Fibroblast of skin of left biceps (primary cell): ENCODE data around the gene DDX39B.
A peak's percentile ranks its signal among the peaks of the same experiment; 100 is the strongest.
"Not testable (repeated sequence)": the region's sequence is repeated elsewhere in the genome, so short reads cannot be mapped to it uniquely, and the experiment has no call there.

Experiments used
- DNase-seq, 2 experiments: peaks; one replicate each; pipeline ENCODE4 v3.0.0-alpha.2; 2013; ENCODE audit warnings: low read depth in 2 of 2

The DDX39B gene

GRCh38 chr6:31541658-31542521, at the start of gene DDX39B:
Gene DDX39B, minus strand, starts transcription at chr6:31542003. Its CDS starts 1,471 bp downstream, at chr6:31540532.
- peak; percentile 91 to 92 for DNase-seq

- DNase-seq = not testable (repeated sequence)
These were observed 48.9 kb upstream of the DDX39B start for GRCh38 chr6:31590691-31591090.

DNA sequence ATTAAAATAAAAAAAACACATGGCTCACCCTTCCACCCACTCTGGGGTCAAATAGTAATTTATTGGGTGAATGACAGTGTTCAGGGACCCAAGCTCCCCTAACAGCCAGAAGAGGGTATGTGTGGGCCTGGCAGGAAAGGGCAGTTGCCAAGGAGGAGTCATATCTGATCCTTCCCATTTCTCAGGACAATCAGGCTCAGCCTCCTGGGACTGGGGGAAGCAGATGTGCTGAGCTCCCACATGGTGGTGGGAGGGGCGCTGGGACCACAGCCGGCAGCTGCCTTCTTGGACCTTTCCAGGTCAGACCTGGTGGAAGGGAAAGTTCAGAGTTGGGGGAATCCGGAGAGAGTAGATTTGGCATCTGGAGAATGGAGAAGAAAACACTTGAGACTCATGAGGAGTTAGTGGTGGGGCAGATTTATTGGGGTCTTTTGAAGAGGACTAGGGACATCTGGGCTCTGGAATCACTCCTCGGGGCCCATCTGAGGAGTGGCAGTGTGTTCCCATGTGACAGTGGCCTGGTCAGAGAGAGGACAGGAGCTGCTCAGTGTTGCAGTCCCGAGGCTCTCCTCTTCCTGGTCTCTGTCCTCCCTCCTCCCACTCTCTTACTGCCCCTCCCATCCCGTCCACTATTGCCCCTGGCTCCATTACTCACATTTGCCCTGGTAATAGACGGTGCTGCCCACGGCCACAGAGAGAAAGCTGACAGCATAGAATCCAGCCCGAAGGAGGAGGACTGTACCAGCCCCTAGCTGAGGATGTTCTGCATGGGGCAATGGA, 47.3 kb upstream of the DDX39B start:
- no peak for DNase-seq

GRCh38 chr6:31587791-31588777, 46.3 kb upstream of the DDX39B start:
- DNase-seq = no peak

DNA sequence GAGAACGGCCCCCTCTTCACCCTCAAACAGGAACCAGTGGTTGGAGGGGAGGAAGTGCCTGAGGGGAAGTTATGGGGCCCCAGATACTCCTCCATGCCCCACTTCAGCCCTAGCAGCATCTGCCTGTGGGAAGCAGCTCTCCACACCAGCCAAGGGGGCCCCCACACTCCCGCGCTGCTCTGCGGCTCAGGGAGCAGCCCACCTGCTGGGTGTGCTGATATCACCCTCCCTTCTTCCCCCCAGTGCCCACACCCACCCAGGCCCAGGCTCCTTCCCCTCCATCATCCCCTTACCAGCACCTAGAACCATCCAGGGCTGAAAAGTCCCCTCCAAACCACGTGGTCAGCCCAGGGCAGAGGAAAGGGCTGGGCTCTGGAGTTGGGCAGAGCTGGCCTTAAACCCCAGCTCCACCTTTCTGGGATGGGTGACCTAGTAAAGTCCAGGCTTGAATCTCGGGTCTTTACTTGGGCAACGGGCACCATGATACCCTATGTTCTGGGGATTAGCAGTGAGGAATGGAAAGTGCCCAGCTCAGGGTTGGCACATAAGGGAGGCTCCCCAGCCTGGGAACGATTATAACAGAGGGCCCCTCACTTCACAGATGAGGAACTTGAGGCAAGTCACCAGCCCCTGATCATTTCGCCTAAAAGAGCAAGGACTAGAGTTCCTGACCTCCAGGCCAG, 44.9 kb upstream of the DDX39B start:
- DNase-seq = no peak

DNA sequence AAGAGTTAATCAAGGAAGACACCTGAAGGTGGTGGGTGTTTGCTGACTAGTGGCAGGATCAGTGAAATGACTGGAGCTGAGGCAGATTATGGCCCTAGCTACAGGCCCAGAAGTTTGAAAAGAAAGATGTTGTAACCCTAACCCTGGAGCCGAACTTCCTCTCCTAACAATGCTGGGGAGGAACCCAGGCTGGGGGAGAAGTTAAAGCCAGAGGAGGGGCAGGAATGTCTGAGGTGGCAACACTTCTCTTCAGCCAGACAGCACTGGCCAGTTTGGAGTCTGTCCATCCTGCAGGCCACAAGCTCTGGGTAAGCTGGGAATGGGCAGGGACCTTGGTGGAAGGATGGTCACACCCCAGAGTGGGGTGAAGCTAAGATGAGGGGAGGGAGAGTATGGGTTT, 44.2 kb upstream of the DDX39B start, which contains the start of gene LST1:
LST1 (plus strand) TSS at position 270 of the 400 bp plus-strand sequence. CDS start 1,023 bp downstream, outside the sequence.
- DNase-seq = no peak

- no peak for DNase-seq
These were observed 43.7 kb upstream of the DDX39B start for GRCh38 chr6:31585491-31585890.

GRCh38 chr6:31582230-31582643, 40.4 kb upstream of the DDX39B start, which contains the start of gene LTB:
Gene LTB, minus strand, starts transcription at chr6:31582424. Its CDS starts 7 bp downstream, at chr6:31582417.
- no peak for DNase-seq

GRCh38 chr6:31581434-31582229, 39.8 kb upstream of the DDX39B start:
- no peak for DNase-seq

- DNase-seq = peak; percentile 49 to 57
These were observed 39.1 kb upstream of the DDX39B start for GRCh38 chr6:31580807-31581433.

DNA sequence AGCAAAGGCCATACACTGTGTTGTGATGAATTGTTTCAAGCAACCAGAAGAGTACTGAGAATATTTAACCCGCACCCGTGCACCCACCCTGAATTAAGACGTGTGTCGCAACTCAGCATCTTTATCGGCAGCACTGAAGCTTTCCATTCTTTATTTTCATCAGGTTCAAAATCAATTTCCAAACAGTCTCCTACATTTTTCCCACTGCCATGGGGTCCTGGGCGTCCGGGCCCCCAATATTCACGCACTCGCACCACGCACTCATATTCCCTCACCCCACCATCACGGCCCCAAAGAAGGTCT, 38.6 kb upstream of the DDX39B start:
- DNase-seq = no peak

- DNase-seq = no peak
These were observed 38.0 kb upstream of the DDX39B start for GRCh38 chr6:31579546-31580437.

- DNase-seq = no peak
These were observed 37.3 kb upstream of the DDX39B start for GRCh38 chr6:31579119-31579505.

DNA sequence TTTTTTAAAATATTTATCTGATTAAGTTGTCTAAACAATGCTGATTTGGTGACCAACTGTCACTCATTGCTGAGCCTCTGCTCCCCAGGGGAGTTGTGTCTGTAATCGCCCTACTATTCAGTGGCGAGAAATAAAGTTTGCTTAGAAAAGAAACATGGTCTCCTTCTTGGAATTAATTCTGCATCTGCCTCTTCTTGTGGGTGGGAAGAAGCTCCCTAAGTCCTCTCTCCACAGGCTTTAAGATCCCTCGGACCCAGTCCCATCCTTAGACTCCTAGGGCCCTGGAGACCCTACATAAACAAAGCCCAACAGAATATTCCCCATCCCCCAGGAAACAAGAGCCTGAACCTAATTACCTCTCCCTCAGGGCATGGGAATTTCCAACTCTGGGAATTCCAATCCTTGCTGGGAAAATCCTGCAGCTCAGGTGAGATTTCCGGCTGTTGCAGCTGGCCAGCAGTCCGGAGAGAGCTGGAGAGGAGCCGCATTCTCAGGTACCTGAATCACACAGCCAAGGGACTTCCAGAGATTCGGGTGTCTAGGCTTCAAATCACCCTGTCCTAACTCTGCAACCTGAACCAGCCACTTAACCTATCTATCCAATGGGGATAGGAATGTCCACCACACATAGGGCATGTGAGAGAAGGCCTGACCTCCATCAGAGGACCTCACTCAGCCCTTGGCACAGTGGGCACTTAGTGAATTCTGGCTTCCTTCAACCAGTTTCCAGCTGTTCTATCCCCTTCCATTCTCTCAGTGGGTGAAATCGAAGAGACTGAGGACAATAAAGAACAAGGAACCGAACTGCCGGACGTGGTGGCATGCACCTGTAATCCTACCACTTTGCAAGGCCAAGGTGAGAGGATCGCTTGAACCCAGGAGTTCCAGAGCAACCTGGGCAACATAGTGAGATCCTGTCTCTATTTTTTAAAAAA, 36.6 kb upstream of the DDX39B start:
- no peak for DNase-seq

GRCh38 chr6:31577579-31577966, 35.8 kb upstream of the DDX39B start:
- DNase-seq = no peak

- no peak for DNase-seq
These were observed 35.2 kb upstream of the DDX39B start for GRCh38 chr6:31576897-31577578.
